Uterus (tissue), 4 donors: Measurements from ENCODE around the gene GAD2. TPM values are rescaled to one million over a fixed set of nuclear protein-coding genes. Genes with fewer than 3 reads are reported as not detected.

Experiments
- DNase-seq, 2 donors: peaks; one replicate each; pipeline ENCODE4 v3.0.0-alpha.2; 2019 to 2020
- H3K27ac ChIP-seq, 2 donors: fragments of 200-600 bp; sonication (generic); 1 replicate in 1 of 2; 2 replicates in 1 of 2; pipeline ENCODE4 v1.5.1; 2016 to 2018
- H3K27me3 ChIP-seq, 2 donors: fragments of 200-600 bp; sonication (generic); one replicate each; pipeline ENCODE4 v1.5.1; 2018 to 2019; ENCODE audit warnings: control low read depth in 1 of 2
- H3K36me3 ChIP-seq, 2 donors: fragments of 200-600 bp; sonication (generic); one replicate each; pipeline ENCODE4 v1.5.1; 2019; ENCODE audit warnings: control low read depth in 1 of 2
- H3K4me1 ChIP-seq, 2 donors: fragments of 200-600 bp; sonication (generic); one replicate each; pipeline ENCODE4 v1.5.1; 2018 to 2019; ENCODE audit warnings: control low read depth in 1 of 2
- H3K4me3 ChIP-seq, 2 donors: fragments of 200-600 bp; sonication (generic); 1 replicate in 1 of 2; 2 replicates in 1 of 2; pipeline ENCODE4 v1.5.1; 2018 to 2019; ENCODE audit warnings: mild to moderate bottlenecking in 1 of 2
- H3K9me3 ChIP-seq, 2 donors: fragments of 200-600 bp; sonication (generic); one replicate each; pipeline ENCODE4 v1.5.1; 2019; ENCODE audit warnings: control low read depth in 1 of 2
- CTCF ChIP-seq, 4 experiments: fragments of 200-600 bp in 2 of 4; fragments of 450-650 bp in 2 of 4; sonication (generic) in 2 of 4; IDR thresholded peaks; one replicate each; pipeline ENCODE4 v1.5.1; 2016 to 2019; ENCODE audit warnings: antibody characterized with exemption in 4 of 4, mild to moderate bottlenecking in 2 of 4, moderate library complexity in 1 of 4
- POLR2A ChIP-seq, 2 donors: fragments of 450-650 bp; IDR thresholded peaks; one replicate each; pipeline ENCODE4 v1.6.1; 2016; ENCODE audit warnings: antibody characterized with exemption in 2 of 2, mild to moderate bottlenecking in 1 of 2, moderate library complexity in 1 of 2
- intact Hi-C: fragments of 100-400 bp; cut with DNase I; formaldehyde crosslinking; loops from one replicate; pipeline ENCODE4 v1.15.1; 2023; ENCODE audit warnings: low total_unique reads
- total RNA-seq, 4 donors: library from RNA; depleted of rRNA in 3 of 4; stranded (reverse); fragments of >200 nt in 3 of 4; gene quantifications; one replicate each; pipeline versions ENCODE4 v1.1.0 to v1.2.4, GENCODE V29; 2014 to 2023
- donor health status: DM: yes; HTN: yes; CAD: no.

Gene GAD2
- total RNA-seq: not detected

GRCh38 chr10:26216585-26217395, at the start of gene GAD2:
Gene GAD2 (plus strand): TSS chr10:26216774. CDS start chr10:26216810, 36 bp downstream.
- Histone ChIP-seq H3K4me3 (no peak within 1 kb of the TSS), H3K9me3 (no peaks in the 10 kb centered on the region), H3K4me1 (no peaks in the 10 kb centered on the region), H3K36me3 (no peaks in the 10 kb centered on the region), H3K27me3 (peaks cover 0 to 65% of the 10 kb centered on the region in 2 donors), H3K27ac (no peak within 1 kb of the TSS)
- no peak for DNase-seq
- TF ChIP-seq CTCF (IDR thresholded peaks at IDR 0.05) (no peak), POLR2A (IDR thresholded peaks at IDR 0.05) (no peak)
- intact Hi-C loops: no loop called here

- H3K36me3 ChIP-seq: no peaks in the 10 kb centered on the region
- H3K27me3 ChIP-seq: no peaks in the 10 kb centered on the region
- no peaks in the 10 kb centered on the region for H3K4me1 ChIP-seq
- H3K9me3 ChIP-seq: no peaks in the 10 kb centered on the region
- H3K4me3 ChIP-seq: no peak overlapping the region
- DNase-seq: no peak
- H3K27ac ChIP-seq: no peak overlapping the region
- no peak for TF ChIP-seq CTCF (IDR thresholded peaks at IDR 0.05)
- TF ChIP-seq POLR2A (IDR thresholded peaks at IDR 0.05): no peak
- intact Hi-C loops: no loop called here
Measured at GRCh38 chr10:26169466-26169865, 47.1 kb upstream of the GAD2 start.

- Histone ChIP-seq H3K9me3 (no peaks in the 10 kb centered on the region), H3K27ac (no peak overlapping the region), H3K4me1 (no peaks in the 10 kb centered on the region), H3K4me3 (no peak overlapping the region), H3K27me3 (no peaks in the 10 kb centered on the region), H3K36me3 (no peaks in the 10 kb centered on the region)
- intact Hi-C loops: no loop called here
- no peak for DNase-seq
- TF ChIP-seq CTCF (IDR thresholded peaks at IDR 0.05) (no peak), POLR2A (IDR thresholded peaks at IDR 0.05) (no peak)
Measured at GRCh38 chr10:26172131-26172530, 44.4 kb upstream of the GAD2 start.

GRCh38 chr10:26173837-26174236, 42.7 kb upstream of the GAD2 start:
- no peaks in the 10 kb centered on the region for H3K9me3 ChIP-seq
- H3K36me3 ChIP-seq: no peaks in the 10 kb centered on the region
- intact Hi-C loops: no loop called here
- no peak overlapping the region for H3K4me3 ChIP-seq
- no peaks in the 10 kb centered on the region for H3K4me1 ChIP-seq
- no peak for TF ChIP-seq POLR2A (IDR thresholded peaks at IDR 0.05)
- no peak for TF ChIP-seq CTCF (IDR thresholded peaks at IDR 0.05)
- no peak overlapping the region for H3K27ac ChIP-seq
- H3K27me3 ChIP-seq: no peaks in the 10 kb centered on the region
- DNase-seq: no peak

GRCh38 chr10:26177341-26177740, 39.2 kb upstream of the GAD2 start:
- no peaks in the 10 kb centered on the region for H3K36me3 ChIP-seq
- H3K9me3 ChIP-seq: no peaks in the 10 kb centered on the region
- no peak overlapping the region for H3K27ac ChIP-seq
- intact Hi-C loops: no loop called here
- H3K27me3 ChIP-seq: no peaks in the 10 kb centered on the region
- no peak for DNase-seq
- no peaks in the 10 kb centered on the region for H3K4me1 ChIP-seq
- H3K4me3 ChIP-seq: no peak overlapping the region
- TF ChIP-seq CTCF (IDR thresholded peaks at IDR 0.05) (no peak), POLR2A (IDR thresholded peaks at IDR 0.05) (no peak)
